Right forelimb (tissue), 1 donor: ENCODE results near the gene ACOXL.
"Not testable (repeated sequence)": the region's sequence is repeated elsewhere in the genome, so short reads cannot be mapped to it uniquely, and the experiment has no call there.

ENCODE experiments used
- DNase-seq: peaks from one replicate; pipeline ENCODE4 v3.0.0-alpha.2; 2018

The ACOXL gene

GRCh38 chr2:111072220-111072871 lies 340.0 kb downstream of the ACOXL start:
- no peak for DNase-seq

- DNase-seq: not testable (repeated sequence)
Measured at GRCh38 chr2:111082659-111083058, 350.3 kb downstream of the ACOXL start.

GRCh38 chr2:111091811-111092211 lies 359.4 kb downstream of the ACOXL start:
- DNase-seq: no peak

GRCh38 chr2:111094691-111095090 lies 362.3 kb downstream of the ACOXL start:
- DNase-seq: no peak

- DNase-seq: no peak
Measured at GRCh38 chr2:111095434-111095833, 363.1 kb downstream of the ACOXL start.

- DNase-seq: no peak
Measured at GRCh38 chr2:111099402-111099801, 367.0 kb downstream of the ACOXL start.

GRCh38 chr2:111100087-111100764 lies 367.9 kb downstream of the ACOXL start:
- DNase-seq: no peak

- DNase-seq: no peak
Measured at GRCh38 chr2:111100765-111101162, 368.4 kb downstream of the ACOXL start.

- no peak for DNase-seq
Measured at GRCh38 chr2:111101592-111101991, 369.2 kb downstream of the ACOXL start.

GRCh38 chr2:111102216-111102615 lies 369.8 kb downstream of the ACOXL start:
- DNase-seq: no peak

GRCh38 chr2:111105926-111106325 lies 373.6 kb downstream of the ACOXL start:
- DNase-seq: no peak

GRCh38 chr2:111106706-111107105 lies 374.3 kb downstream of the ACOXL start:
- no peak for DNase-seq

GRCh38 chr2:111108745-111109271 lies 376.4 kb downstream of the ACOXL start:
- no peak for DNase-seq

- no peak for DNase-seq
Measured at GRCh38 chr2:111111101-111111755, 378.9 kb downstream of the ACOXL start.

- no peak for DNase-seq
Measured at GRCh38 chr2:111113838-111114237, 381.5 kb downstream of the ACOXL start.

GRCh38 chr2:111116011-111116746 lies 383.8 kb downstream of the ACOXL start:
- DNase-seq: no peak

- DNase-seq: peak; percentile 83
Measured at GRCh38 chr2:111116843-111117597, 384.6 kb downstream of the ACOXL start.

- peak; percentile 62 for DNase-seq
Measured at GRCh38 chr2:111117598-111118480, 385.5 kb downstream of the ACOXL start.

GRCh38 chr2:111118481-111118980 lies 386.2 kb downstream of the ACOXL start:
- peak; percentile 66 for DNase-seq

- peak; percentile 61 for DNase-seq
Measured at GRCh38 chr2:111118981-111119821, 386.8 kb downstream of the ACOXL start.
